Osteocyte (in vitro differentiated cells): ENCODE results near the gene LRFN3. TPM values are rescaled to one million over a fixed set of nuclear protein-coding genes. Genes with fewer than 3 reads are reported as not detected.

Experiments
- DNase-seq: peaks from one replicate; pipeline ENCODE4 v3.0.0; 2021; ENCODE audit warnings: mixed read lengths; ENCODE audit not compliant: unreplicated experiment; ENCODE audit errors: extremely low spot score
- H3K27ac Mint-ChIP-seq: one replicate; pipeline ENCODE4 v1.8.0; 2021; ENCODE audit warnings: mild to moderate bottlenecking, mixed read lengths; ENCODE audit not compliant: unreplicated experiment
- H3K27me3 Mint-ChIP-seq: one replicate; pipeline ENCODE4 v1.8.0; 2021; ENCODE audit warnings: mixed read lengths; ENCODE audit not compliant: unreplicated experiment
- H3K36me3 Mint-ChIP-seq: one replicate; pipeline ENCODE4 v1.8.0; 2021; ENCODE audit warnings: mixed read lengths; ENCODE audit not compliant: unreplicated experiment
- H3K4me1 Mint-ChIP-seq: one replicate; pipeline ENCODE4 v1.8.0; 2021; ENCODE audit warnings: mixed read lengths; ENCODE audit not compliant: unreplicated experiment
- H3K4me3 Mint-ChIP-seq: one replicate; pipeline ENCODE4 v1.8.0; 2021; ENCODE audit warnings: mild to moderate bottlenecking, moderate library complexity, mixed read lengths; ENCODE audit not compliant: unreplicated experiment
- H3K9me3 Mint-ChIP-seq: one replicate; pipeline ENCODE4 v1.8.0; 2021; ENCODE audit warnings: mixed read lengths; ENCODE audit not compliant: unreplicated experiment
- CTCF ChIP-seq: fragments of 200-600 bp; sonication (generic); IDR thresholded peaks from 2 replicates; pipeline ENCODE4 v1.5.0; 2021; ENCODE audit warnings: antibody characterized with exemption, mild to moderate bottlenecking, moderate library complexity
- total RNA-seq: library from RNA; stranded (reverse); gene quantifications from 2 replicates; pipeline ENCODE4 v1.2.1, GENCODE V29; 2021

LRFN3 gene
- total RNA-seq, 1 donor from 2014 or later: 25.0 TPM

GRCh38 chr19:35973487-35973886 lies 37.3 kb downstream of the LRFN3 start:
- no peak for TF ChIP-seq CTCF

GRCh38 chr19:35975608-35976214 lies 39.5 kb downstream of the LRFN3 start:
- no peaks in the 10 kb centered on the region for H3K4me1 Mint-ChIP-seq
- H3K27me3 Mint-ChIP-seq: peaks cover 6% of the 10 kb centered on the region
- no peak overlapping the region for H3K4me3 Mint-ChIP-seq
- H3K9me3 Mint-ChIP-seq: no peaks in the 10 kb centered on the region
- no peak for TF ChIP-seq CTCF
- no peak for DNase-seq
- no peaks in the 10 kb centered on the region for H3K36me3 Mint-ChIP-seq
- H3K27ac Mint-ChIP-seq: no peak overlapping the region

More at GRCh38 chr19:35973487-35973886, 37.3 kb downstream of the LRFN3 start:
- no peaks in the 10 kb centered on the region for H3K4me1 Mint-ChIP-seq
- no peaks in the 10 kb centered on the region for H3K36me3 Mint-ChIP-seq
- H3K4me3 Mint-ChIP-seq: no peak overlapping the region
- H3K9me3 Mint-ChIP-seq: no peaks in the 10 kb centered on the region
- peaks cover 9% of the 10 kb centered on the region for H3K27me3 Mint-ChIP-seq
- DNase-seq: no peak
- no peak overlapping the region for H3K27ac Mint-ChIP-seq

- H3K27me3 Mint-ChIP-seq: peaks cover 9% of the 10 kb centered on the region
These were observed 41.5 kb downstream of the LRFN3 start for GRCh38 chr19:35977446-35978222.

GRCh38 chr19:35978271-35978670 lies 42.1 kb downstream of the LRFN3 start:
- peaks cover 9% of the 10 kb centered on the region for H3K27me3 Mint-ChIP-seq
- H3K9me3 Mint-ChIP-seq: no peaks in the 10 kb centered on the region
- no peak for DNase-seq

More at GRCh38 chr19:35977446-35978222, 41.5 kb downstream of the LRFN3 start:
- DNase-seq: no peak
- H3K9me3 Mint-ChIP-seq: no peaks in the 10 kb centered on the region
- H3K4me3 Mint-ChIP-seq: no peak overlapping the region
- no peak overlapping the region for H3K27ac Mint-ChIP-seq
- no peaks in the 10 kb centered on the region for H3K4me1 Mint-ChIP-seq
- no peaks in the 10 kb centered on the region for H3K36me3 Mint-ChIP-seq
- TF ChIP-seq CTCF: no peak

More at GRCh38 chr19:35978271-35978670, 42.1 kb downstream of the LRFN3 start:
- H3K27ac Mint-ChIP-seq: no peak overlapping the region
- no peaks in the 10 kb centered on the region for H3K4me1 Mint-ChIP-seq
- no peak overlapping the region for H3K4me3 Mint-ChIP-seq
- no peak for TF ChIP-seq CTCF
- H3K36me3 Mint-ChIP-seq: no peaks in the 10 kb centered on the region
